PC-3 (cell line): ENCODE results near the gene UBE2D2. TPM values are rescaled to one million over a fixed set of nuclear protein-coding genes. Genes with fewer than 3 reads are reported as not detected.

Experiments
- ATAC-seq: fragments of 200-7000 bp; cut with Tn5 transposase; 2 replicates; pipeline ENCODE4 v1.9.1; 2020; ENCODE audit warnings: mild to moderate bottlenecking, moderate library complexity
- BruUV-seq: library from RNA; stranded (reverse); fragments of 400-500 nt; replicated peaks from 2 replicates; lab custom pipeline; 2021; lab: Mats Ljungman, UMichigan
- CTCF ChIA-PET: fragments of 300-600 bp; sonication (Branson Sonifier 250); formaldehyde crosslinking; loops from one replicate; lab custom pipeline; 2022; ENCODE audit warnings: antibody characterized with exemption; lab: Charles Lee
- POLR2A ChIA-PET: fragments of 300-600 bp; sonication (Branson Sonifier 250); formaldehyde crosslinking; loops from one replicate; lab custom pipeline; 2022; ENCODE audit warnings: antibody characterized with exemption; ENCODE audit not compliant: unreplicated experiment; lab: Charles Lee
- DNase-seq: peaks from one replicate; pipeline ENCODE4 v3.0.0-alpha.2; 2015
- H2AFZ ChIP-seq: fragments of 300-600 bp; sonication (generic); 2 replicates; pipeline ENCODE4 v1.6.0; 2016; ENCODE audit warnings: antibody characterized with exemption, low read length
- H3F3A ChIP-seq: fragments of 300-600 bp; sonication (generic); one replicate; pipeline ENCODE4 v1.6.0; 2017; ENCODE audit warnings: antibody characterized with exemption, low read length, control low read depth, mild to moderate bottlenecking; ENCODE audit not compliant: unreplicated experiment
- H3K27ac ChIP-seq: fragments of 300-600 bp; sonication (generic); 2 replicates; pipeline ENCODE4 v1.5.1; 2016; ENCODE audit warnings: mild to moderate bottlenecking, low read length
- H3K27me3 ChIP-seq: fragments of 300-600 bp; sonication (generic); 2 replicates; pipeline ENCODE4 v1.6.1; 2016; ENCODE audit warnings: low read length, mixed read lengths
- H3K36me3 ChIP-seq: fragments of 300-600 bp; sonication (generic); 2 replicates; pipeline ENCODE4 v1.6.1; 2016; ENCODE audit warnings: low read depth, mixed run types, low read length, mixed read lengths
- H3K4me1 ChIP-seq: fragments of 300-600 bp; sonication (generic); 2 replicates; pipeline ENCODE4 v1.5.1; 2016; ENCODE audit warnings: low read length; ENCODE audit not compliant: insufficient read depth
- H3K4me2 ChIP-seq: fragments of 300-600 bp; sonication (generic); 2 replicates; pipeline ENCODE4 v1.6.0; 2016; ENCODE audit warnings: low read length
- H3K4me3 ChIP-seq: fragments of 300-600 bp; sonication (generic); 2 replicates; pipeline ENCODE4 v1.5.1; 2016; ENCODE audit warnings: mild to moderate bottlenecking, low read length, mixed read lengths
- H3K79me2 ChIP-seq: fragments of 300-600 bp; sonication (generic); 2 replicates; pipeline ENCODE4 v1.6.1; 2017; ENCODE audit warnings: low read length, mixed read lengths
- H3K9ac ChIP-seq: fragments of 300-600 bp; sonication (generic); 2 replicates; pipeline ENCODE4 v1.6.0; 2016; ENCODE audit warnings: mild to moderate bottlenecking, low read length
- H3K9me2 ChIP-seq: fragments of 300-600 bp; sonication (generic); replicated peaks from 2 replicates; pipeline ENCODE4 v1.6.1; 2016; ENCODE audit warnings: mixed run types, low read length, mixed read lengths
- H3K9me3 ChIP-seq: fragments of 300-600 bp; sonication (generic); 2 replicates; pipeline ENCODE4 v1.6.1; 2016; ENCODE audit warnings: low read length, mixed read lengths
- H4K20me1 ChIP-seq: fragments of 300-600 bp; sonication (generic); 2 replicates; pipeline ENCODE4 v1.6.1; 2016; ENCODE audit warnings: low read length, mixed read lengths
- CTCF ChIP-seq: fragments of 300-600 bp; sonication (generic); conservative IDR thresholded peaks from 2 replicates; pipeline ENCODE4 v1.5.1; 2017; ENCODE audit warnings: antibody characterized with exemption, low read depth, mild to moderate bottlenecking, low read length
- EZH2 ChIP-seq: fragments of 300-600 bp; sonication (generic); IDR thresholded peaks from one replicate; pipeline ENCODE4 v1.6.1; 2017; ENCODE audit warnings: antibody characterized with exemption, mild to moderate bottlenecking, low read length; ENCODE audit not compliant: unreplicated experiment
- EZH2phosphoT487 ChIP-seq: fragments of 300-600 bp; sonication (generic); IDR thresholded peaks from 2 replicates; pipeline ENCODE4 v1.6.1; 2018; ENCODE audit warnings: mild to moderate bottlenecking, antibody characterized with exemption, low read length, borderline replicate concordance
- intact Hi-C: fragments of 100-400 bp; cut with micrococcal nuclease; formaldehyde crosslinking; loops from 2 replicates; pipeline ENCODE4 v1.9.0; 2023
- total RNA-seq: library from RNA; depleted of rRNA; stranded (reverse); fragments of >200 nt; gene quantifications from 2 replicates; pipeline ENCODE4 v1.2.3, GENCODE V29; 2014

UBE2D2 gene
- total RNA-seq, 1 experiment from 2014 or later: 98.7 TPM

- ATAC-seq (peak; percentile 71), DNase-seq (peak; percentile 60)
- H3K4me3 ChIP-seq: no peak overlapping the region
- peak; percentile 75 for TF ChIP-seq CTCF
- TF ChIP-seq EZH2: no peak
- no peak for TF ChIP-seq EZH2phosphoT487
- H3K9me3 ChIP-seq: no peaks in the 10 kb centered on the region
- H3K36me3 ChIP-seq: peaks cover 2% of the 10 kb centered on the region; the same call in 1 of the 2 replicates
- H3F3A ChIP-seq: no peaks in the 10 kb centered on the region
- no peak overlapping the region for H3K9ac ChIP-seq
- peaks cover 93% of the 10 kb centered on the region for H3K79me2 ChIP-seq
- H2AFZ ChIP-seq: no peak overlapping the region
- POLR2A ChIA-PET: interaction anchor here (0.6 kb wide), 3 partner anchors 9 to 19 kb away, joined by 4 to 17 read pairs (median 9); no protein-coding TSS in a partner anchor
- no peaks in the 10 kb centered on the region for H3K9me2 ChIP-seq
- no peak overlapping the region for H3K27ac ChIP-seq
- intact Hi-C loops: loop anchor here (2.0 kb wide), 1 partner anchor 58 kb away; no protein-coding TSS in a partner anchor
- no peaks in the 10 kb centered on the region for H3K27me3 ChIP-seq
- no peak overlapping the region for H3K4me2 ChIP-seq
- H3K4me1 ChIP-seq: no peaks in the 10 kb centered on the region
- CTCF ChIA-PET: interaction anchor here (0.6 to 0.8 kb wide), 3 partner anchors 11 to 57 kb away, joined by 3 to 5 read pairs (median 5); no protein-coding TSS in a partner anchor
- peaks cover 48% of the 10 kb centered on the region for H4K20me1 ChIP-seq
- no TSS peak for BruUV-seq
These were observed 13.6 kb downstream of the UBE2D2 start for GRCh38 chr5:139574641-139575312.

GRCh38 chr5:139575313-139575646, 14.1 kb downstream of the UBE2D2 start:
- CTCF ChIA-PET: no interaction called here
- POLR2A ChIA-PET: interaction anchor here (0.6 kb wide), 2 partner anchors 10 to 17 kb away, joined by 9 to 17 read pairs; no protein-coding TSS in a partner anchor

More at GRCh38 chr5:139575313-139575646, 14.1 kb downstream of the UBE2D2 start:
- DNase-seq: no peak
- Histone ChIP-seq H3K27me3 (no peaks in the 10 kb centered on the region), H2AFZ (no peak overlapping the region), H3K79me2 (peaks cover 93% of the 10 kb centered on the region), H3K4me3 (no peak overlapping the region), H3K4me1 (no peaks in the 10 kb centered on the region), H3K4me2 (no peak overlapping the region), H3K27ac (no peak overlapping the region), H3K9me3 (no peaks in the 10 kb centered on the region), H4K20me1 (peaks cover 47% of the 10 kb centered on the region), H3K36me3 (peaks cover 2% of the 10 kb centered on the region; the same call in 1 of the 2 replicates), H3F3A (no peaks in the 10 kb centered on the region), H3K9me2 (no peaks in the 10 kb centered on the region), H3K9ac (no peak overlapping the region)
- no peak for TF ChIP-seq CTCF
- no peak for TF ChIP-seq EZH2phosphoT487
- no peak for TF ChIP-seq EZH2
- BruUV-seq: no TSS peak
- intact Hi-C loops: loop anchor here (2.0 kb wide), 1 partner anchor 58 kb away; no protein-coding TSS in a partner anchor
- no peak for ATAC-seq
